Neural progenitor cell (in vitro differentiated cells): Measurements from ENCODE around the gene RBKS.

ENCODE experiments used
- EZH2 ChIP-seq: fragments of 200-600 bp; sonication (generic); IDR thresholded peaks from 2 replicates; pipeline ENCODE4 v1.6.1; 2017; ENCODE audit warnings: antibody characterized with exemption, mild to moderate bottlenecking, moderate library complexity
- TF ChIP-seq, protein P1 (sequence below): fragments of 200-600 bp; sonication (generic); IDR thresholded peaks from 2 replicates; pipeline ENCODE4 v1.5.1; 2017; ENCODE audit warnings: antibody characterized with exemption, mild to moderate bottlenecking

DNA sequence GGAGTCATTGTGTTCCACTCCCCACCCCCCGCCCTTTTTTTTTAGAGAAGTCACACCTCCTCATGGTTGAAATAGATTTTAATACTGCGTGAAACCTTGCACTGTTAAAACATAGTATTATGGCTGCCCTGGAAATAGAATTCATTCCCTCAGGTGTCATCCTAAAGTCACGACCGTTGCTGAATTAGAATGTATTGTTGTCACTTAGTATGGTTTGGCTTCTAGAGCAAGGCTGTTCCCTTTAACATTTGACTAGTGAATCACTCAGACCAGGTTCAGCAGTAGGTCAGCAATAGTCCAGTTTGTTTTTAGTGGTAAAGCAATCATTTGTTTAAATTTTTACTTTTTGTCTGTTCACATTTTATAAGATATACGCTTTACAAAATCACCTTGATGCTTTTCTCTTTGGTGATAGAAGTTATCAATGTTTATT lies 1.5 kb upstream of the RBKS start:
- TF ChIP-seq, protein P1, sequence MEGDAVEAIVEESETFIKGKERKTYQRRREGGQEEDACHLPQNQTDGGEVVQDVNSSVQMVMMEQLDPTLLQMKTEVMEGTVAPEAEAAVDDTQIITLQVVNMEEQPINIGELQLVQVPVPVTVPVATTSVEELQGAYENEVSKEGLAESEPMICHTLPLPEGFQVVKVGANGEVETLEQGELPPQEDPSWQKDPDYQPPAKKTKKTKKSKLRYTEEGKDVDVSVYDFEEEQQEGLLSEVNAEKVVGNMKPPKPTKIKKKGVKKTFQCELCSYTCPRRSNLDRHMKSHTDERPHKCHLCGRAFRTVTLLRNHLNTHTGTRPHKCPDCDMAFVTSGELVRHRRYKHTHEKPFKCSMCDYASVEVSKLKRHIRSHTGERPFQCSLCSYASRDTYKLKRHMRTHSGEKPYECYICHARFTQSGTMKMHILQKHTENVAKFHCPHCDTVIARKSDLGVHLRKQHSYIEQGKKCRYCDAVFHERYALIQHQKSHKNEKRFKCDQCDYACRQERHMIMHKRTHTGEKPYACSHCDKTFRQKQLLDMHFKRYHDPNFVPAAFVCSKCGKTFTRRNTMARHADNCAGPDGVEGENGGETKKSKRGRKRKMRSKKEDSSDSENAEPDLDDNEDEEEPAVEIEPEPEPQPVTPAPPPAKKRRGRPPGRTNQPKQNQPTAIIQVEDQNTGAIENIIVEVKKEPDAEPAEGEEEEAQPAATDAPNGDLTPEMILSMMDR: no peak
- no peak for TF ChIP-seq EZH2
